DMS53 treated with DMSO at 0.1 percent for 48 hours (cell line): ENCODE measurements around the gene SMG1.

Source experiments
- DNase-seq: peaks from one replicate; lab custom pipeline; 2025; ENCODE audit not compliant: unreplicated experiment; lab: John Stamatoyannopoulos, UW

Gene SMG1

GRCh38 chr16:18855196-18855595 is 71.0 kb downstream of the SMG1 start:
- no peak for DNase-seq

- DNase-seq = no peak
Observed at GRCh38 chr16:18853694-18854093, 72.5 kb downstream of the SMG1 start.

DNA sequence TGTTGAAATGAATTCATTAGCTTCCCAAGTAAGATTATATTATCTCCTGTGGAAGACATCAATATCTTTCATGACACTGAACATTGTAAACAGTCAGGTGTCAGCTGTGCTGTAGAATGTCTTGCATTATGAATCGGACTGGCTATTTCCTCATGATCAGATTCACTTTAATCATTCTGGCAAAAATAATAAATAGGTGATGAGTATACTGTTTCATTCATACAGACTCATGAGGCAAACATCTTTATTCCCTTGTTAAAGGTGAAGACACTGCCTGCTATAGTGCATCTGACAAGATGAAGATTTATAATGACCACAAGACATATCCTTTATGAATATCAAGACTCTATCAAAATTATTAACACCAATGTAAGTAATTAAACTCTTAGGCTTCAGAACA is 73.6 kb downstream of the SMG1 start:
- no peak for DNase-seq

DNA sequence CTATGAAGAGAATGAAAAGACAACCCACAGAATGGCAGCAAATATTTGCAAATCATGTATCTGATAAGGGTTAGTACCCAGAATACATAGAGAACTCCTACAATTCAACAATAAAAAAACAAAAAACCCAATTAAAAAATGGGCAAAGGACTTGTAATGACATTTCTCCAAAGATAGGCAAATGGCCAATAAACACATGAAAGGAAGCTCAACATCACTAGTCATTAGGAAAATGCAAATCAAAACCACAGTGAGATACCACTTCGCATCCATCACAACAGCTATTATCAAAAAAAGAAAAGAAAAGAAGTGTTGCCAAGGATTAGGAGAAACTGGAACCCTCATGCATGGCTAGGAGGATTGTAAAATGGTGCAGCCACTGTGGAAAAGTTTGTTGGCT is 79.8 kb downstream of the SMG1 start:
- DNase-seq = no peak

- no peak for DNase-seq
Observed at GRCh38 chr16:18842565-18842964, 83.6 kb downstream of the SMG1 start.

DNA sequence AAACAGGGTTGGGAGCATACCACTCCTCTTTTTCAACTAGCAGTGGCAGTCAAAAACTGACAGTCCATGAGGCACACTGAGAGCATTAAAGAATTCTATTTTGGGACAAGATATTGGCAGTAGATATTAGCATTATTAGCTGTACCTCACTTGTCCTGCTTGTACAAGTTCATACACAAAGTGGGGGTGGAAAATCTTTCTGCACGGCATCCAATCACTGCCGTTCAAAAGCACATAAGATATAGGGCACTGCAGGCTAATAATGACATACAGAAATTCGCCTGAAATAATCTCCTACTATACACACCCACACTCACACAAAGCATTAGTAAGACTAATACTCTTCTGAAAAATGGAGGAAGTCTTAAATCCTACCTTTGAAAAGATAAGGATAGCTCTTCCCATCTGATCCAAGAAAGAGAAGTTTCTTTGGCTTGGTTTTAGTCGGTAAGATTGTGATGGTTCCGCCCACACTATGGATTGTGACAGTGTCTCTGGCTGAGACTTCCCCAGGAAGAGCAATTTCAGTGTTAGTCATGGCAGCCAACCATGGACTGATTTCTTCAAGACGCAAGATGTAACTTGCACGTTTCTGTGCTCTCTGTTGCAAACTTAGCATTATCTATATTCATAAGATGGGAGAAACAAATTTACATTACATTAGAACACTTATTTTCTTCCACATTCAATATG is 84.2 kb downstream of the SMG1 start:
- no peak for DNase-seq

- DNase-seq = no peak
Observed at GRCh38 chr16:18839555-18839954, 86.7 kb downstream of the SMG1 start.

GRCh38 chr16:18836702-18837101 is 89.5 kb downstream of the SMG1 start:
- DNase-seq = no peak

DNA sequence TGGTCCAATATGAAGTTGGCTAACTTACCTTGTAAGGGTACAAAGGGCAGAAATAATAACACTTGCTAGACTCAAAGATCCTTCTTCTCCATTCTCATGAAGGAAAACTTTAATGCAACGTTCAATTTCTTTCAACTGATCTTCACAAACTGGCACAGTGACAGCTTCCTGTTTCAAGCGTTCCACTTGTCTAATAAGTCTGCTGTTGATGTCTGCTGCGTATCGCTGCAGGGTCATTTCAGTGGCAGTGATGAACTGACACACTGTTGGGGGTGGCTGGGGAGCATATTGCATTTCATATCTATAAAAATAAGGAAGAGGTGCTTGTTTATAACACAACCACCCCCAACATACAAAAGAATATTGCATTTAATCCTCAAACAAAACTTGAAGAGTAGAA is 91.3 kb downstream of the SMG1 start:
- DNase-seq = no peak

GRCh38 chr16:18833707-18834505 is 92.3 kb downstream of the SMG1 start:
- DNase-seq = no peak

DNA sequence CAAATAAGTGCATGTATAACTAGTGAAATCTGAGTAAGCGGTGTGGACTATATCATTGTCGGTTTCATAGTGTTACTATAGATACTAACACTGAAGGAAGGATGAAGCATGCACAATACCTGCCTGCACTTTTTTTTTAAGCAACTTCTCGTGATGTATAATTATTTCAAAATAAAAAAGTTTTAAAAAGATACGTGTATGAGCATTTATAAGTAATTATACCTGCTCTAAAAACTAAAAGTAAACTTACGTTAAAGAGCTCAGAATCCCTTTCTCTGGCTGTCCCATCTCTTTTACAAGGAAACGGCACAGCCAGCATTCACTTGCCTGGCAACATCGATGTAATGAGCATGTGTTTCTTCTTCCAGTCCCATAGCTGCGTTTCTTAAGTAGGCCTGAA is 93.6 kb downstream of the SMG1 start:
- DNase-seq = no peak

DNA sequence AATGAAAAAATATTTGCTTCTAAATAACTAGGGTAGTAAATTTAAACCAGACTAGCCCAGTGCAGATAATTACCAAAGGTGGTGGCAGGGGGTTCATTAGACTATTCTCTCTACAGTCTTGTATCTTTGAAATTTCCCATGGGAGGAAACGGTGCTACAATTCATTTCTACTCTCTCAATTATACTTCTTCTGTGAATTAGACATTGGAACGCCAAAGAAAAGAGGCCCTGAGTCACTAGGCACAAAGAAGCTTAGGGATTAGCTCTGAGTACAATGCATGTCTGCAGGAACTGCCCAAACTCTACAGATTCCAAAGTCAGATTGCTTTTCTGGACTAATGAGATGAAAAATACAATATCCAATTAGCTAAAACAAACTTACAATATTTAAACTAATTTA is 94.2 kb downstream of the SMG1 start:
- no peak for DNase-seq

DNA sequence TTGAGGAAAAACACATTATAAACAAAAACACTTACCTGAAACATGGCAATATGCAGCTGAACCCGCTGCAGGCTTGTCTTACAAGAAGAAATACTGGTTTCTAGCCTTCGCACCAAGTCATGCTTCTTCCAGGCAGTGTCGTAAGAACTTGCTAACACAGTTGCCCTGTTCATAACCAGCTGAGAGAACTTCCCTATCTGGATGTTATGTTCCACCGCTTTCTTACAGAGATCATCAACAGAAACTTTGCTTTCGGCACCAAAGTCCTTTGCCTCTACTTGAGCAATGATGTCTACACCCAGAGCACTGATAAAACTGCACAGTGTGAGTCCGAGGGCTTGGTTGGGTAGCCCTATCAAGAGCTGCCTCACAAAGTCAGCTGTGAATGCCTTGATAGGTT is 97.0 kb downstream of the SMG1 start:
- no peak for DNase-seq

DNA sequence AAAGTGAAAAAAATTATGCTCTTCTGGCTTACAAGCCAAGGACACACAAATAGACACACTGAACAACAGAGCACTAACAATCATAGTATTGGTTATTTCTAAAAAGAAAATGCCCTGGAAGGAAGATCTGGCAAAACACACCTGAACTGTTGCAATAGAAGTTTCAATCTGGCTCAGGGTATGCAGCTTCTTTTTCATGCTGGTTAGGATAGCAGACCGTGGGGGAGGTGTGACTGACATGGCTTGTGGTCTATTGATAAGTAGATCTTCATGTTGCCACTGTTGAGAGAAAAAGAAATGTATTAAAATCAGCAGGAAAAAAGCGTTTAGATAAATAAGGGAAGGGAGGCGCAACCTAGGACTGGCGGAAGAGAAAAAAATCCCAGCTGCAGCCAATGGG is 98.3 kb downstream of the SMG1 start:
- no peak for DNase-seq

- DNase-seq = no peak
Observed at GRCh38 chr16:18816286-18816685, 109.9 kb downstream of the SMG1 start.

DNA sequence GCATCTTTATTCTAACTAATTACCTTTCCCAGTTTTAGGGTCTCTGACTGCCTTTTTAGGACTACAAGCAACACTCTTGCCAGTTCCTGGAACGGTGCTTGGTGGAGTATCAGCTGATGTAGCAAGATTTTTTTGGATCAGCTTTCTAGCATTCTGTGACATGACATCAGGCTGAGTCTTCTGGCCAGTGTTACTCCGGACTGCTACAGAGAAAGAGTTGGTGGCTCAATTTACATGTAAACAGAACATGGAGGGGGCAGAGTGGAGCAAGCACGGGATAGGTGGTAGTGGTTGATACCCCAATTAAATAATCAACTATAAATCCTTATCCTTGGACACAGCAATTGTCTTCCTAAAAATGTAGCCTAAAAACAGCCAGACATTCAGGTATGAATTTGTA is 114.3 kb downstream of the SMG1 start:
- DNase-seq = no peak

- no peak for DNase-seq
Observed at GRCh38 chr16:18809165-18809564, 117.0 kb downstream of the SMG1 start.

GRCh38 chr16:18805257-18805773 is 120.9 kb downstream of the SMG1 start:
- no peak for DNase-seq

DNA sequence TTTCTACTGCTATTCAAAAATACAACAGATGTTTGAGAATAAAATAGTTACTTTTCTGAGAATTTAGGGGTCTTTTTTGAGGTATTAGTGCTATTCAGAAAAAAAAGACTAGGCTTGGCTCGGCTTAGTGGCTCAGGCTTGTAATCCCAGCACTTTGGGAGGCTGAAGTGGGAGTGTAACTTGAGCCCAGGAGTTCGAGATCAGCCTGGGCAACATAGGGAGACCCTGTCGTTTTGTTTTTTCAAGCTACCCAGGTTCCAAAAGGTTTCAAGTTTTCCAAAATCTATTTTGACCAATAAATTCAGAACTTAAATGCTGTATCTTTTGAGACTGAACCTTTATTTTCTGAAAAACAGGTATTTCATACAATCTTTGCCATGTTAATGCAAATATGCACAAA is 121.7 kb downstream of the SMG1 start:
- no peak for DNase-seq

- DNase-seq = no peak
Observed at GRCh38 chr16:18803569-18804462, 122.4 kb downstream of the SMG1 start.

DNA sequence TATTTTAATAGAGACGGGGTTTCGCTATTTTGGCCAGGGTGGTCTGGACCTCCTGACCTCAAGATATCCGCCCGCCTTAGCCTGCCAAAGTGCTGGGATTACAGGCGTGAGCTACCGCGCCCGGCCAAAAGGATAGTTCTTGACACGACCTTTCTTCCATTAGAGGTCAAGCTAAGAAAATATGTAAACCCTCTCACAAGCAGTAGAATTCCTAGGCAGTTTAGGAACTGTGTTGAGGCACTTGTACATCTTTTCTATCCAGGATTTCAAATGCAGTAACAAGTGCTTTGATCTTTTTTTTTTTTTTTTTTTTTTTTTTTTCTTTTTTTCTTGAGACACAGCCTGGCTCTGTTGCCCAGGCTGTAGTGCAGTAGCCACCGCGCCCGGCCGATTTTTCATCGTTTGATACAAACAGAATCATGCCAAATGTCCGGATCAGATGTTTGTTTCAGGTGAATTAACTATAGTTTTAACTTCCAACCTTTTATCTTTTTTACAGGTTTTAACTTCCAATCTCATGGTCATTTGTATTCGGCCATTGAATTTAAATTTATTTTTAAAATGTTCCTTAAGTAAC is 123.4 kb downstream of the SMG1 start:
- no peak for DNase-seq
